Measurements from ENCODE around the gene GNA14. TPM values are rescaled to one million over a fixed set of nuclear protein-coding genes. Genes with fewer than 3 reads are reported as not detected.

The GNA14 gene
- total RNA-seq, 1 donor, result 0.72 TPM

- H3K79me2 ChIP-seq (ENCODE audit: insufficient read depth, low read length), result no peaks in the 10 kb centered on the region
- H3K9me3 ChIP-seq (ENCODE audit: low read depth, low read length), result no peaks in the 10 kb centered on the region
- no peak for TF ChIP-seq CTCF (IDR thresholded peaks at IDR 0.05; ENCODE audit: extremely low read depth, low read depth, low read length)
- no peaks in the 10 kb centered on the region for H3K36me3 ChIP-seq (ENCODE audit: insufficient read depth, low read length)
- H2AFZ ChIP-seq (ENCODE audit: low read length), result no peak overlapping the region
- H3K4me2 ChIP-seq (ENCODE audit: insufficient read depth, low read length), result no peak overlapping the region
- H3K4me3 ChIP-seq (ENCODE audit: insufficient read depth, low read length), result no peak overlapping the region
- no peak for DNase-seq (ENCODE audit: insufficient read length, low spot score, missing footprints)
- no peaks in the 10 kb centered on the region for H3K4me1 ChIP-seq (ENCODE audit: insufficient read depth, low read length)
- no peak overlapping the region for H3K27ac ChIP-seq (ENCODE audit: low read depth, low read length)
- no peaks in the 10 kb centered on the region for H4K20me1 ChIP-seq (ENCODE audit: insufficient read depth, low read length)
- H3K27me3 ChIP-seq (ENCODE audit: insufficient read depth, low read length), result peaks cover 6% of the 10 kb centered on the region
Measured at GRCh38 chr9:77562019-77562748, 85.9 kb downstream of the GNA14 start.

GRCh38 chr9:77561331-77562018 is 86.6 kb downstream of the GNA14 start:
- DNase-seq (ENCODE audit: insufficient read length, low spot score, missing footprints), result no peak
- no peak for TF ChIP-seq CTCF (IDR thresholded peaks at IDR 0.05; ENCODE audit: extremely low read depth, low read depth, low read length)
- H3K27ac ChIP-seq (ENCODE audit: low read depth, low read length), result no peak overlapping the region
- no peaks in the 10 kb centered on the region for H3K9me3 ChIP-seq (ENCODE audit: low read depth, low read length)
- no peak overlapping the region for H3K4me2 ChIP-seq (ENCODE audit: insufficient read depth, low read length)
- H3K79me2 ChIP-seq (ENCODE audit: insufficient read depth, low read length), result no peaks in the 10 kb centered on the region
- H3K27me3 ChIP-seq (ENCODE audit: insufficient read depth, low read length), result peaks cover 6% of the 10 kb centered on the region
- no peaks in the 10 kb centered on the region for H3K36me3 ChIP-seq (ENCODE audit: insufficient read depth, low read length)
- H2AFZ ChIP-seq (ENCODE audit: low read length), result no peak overlapping the region
- H3K4me1 ChIP-seq (ENCODE audit: insufficient read depth, low read length), result no peaks in the 10 kb centered on the region
- no peaks in the 10 kb centered on the region for H4K20me1 ChIP-seq (ENCODE audit: insufficient read depth, low read length)
- H3K4me3 ChIP-seq (ENCODE audit: insufficient read depth, low read length), result no peak overlapping the region

DNA sequence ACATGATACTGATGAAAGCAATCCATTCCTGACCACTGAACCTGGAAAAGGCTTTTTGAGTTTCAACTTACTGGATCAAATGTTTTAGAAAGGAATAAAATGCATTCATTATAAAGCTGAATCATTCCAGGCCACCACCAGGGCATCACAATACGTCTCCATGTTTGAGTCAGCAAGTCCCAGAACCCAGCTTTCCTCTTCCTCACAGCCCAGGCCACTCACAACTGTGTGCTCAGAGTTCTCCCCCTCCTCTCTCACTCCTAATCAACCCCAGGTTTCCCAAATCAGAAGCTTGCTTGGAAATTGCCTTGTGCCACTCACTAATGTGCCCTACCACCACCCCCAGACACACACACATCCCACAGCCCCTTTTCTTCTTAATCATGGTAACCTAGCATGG is 91.7 kb downstream of the GNA14 start:
- DNase-seq (ENCODE audit: insufficient read length, low spot score, missing footprints), result no peak
- H4K20me1 ChIP-seq (ENCODE audit: insufficient read depth, low read length), result no peaks in the 10 kb centered on the region
- H2AFZ ChIP-seq (ENCODE audit: low read length), result no peak overlapping the region
- no peaks in the 10 kb centered on the region for H3K9me3 ChIP-seq (ENCODE audit: low read depth, low read length)
- no peak overlapping the region for H3K4me3 ChIP-seq (ENCODE audit: insufficient read depth, low read length)
- no peak for TF ChIP-seq CTCF (IDR thresholded peaks at IDR 0.05; ENCODE audit: extremely low read depth, low read depth, low read length)
- H3K79me2 ChIP-seq (ENCODE audit: insufficient read depth, low read length), result no peaks in the 10 kb centered on the region
- H3K4me2 ChIP-seq (ENCODE audit: insufficient read depth, low read length), result no peak overlapping the region
- H3K36me3 ChIP-seq (ENCODE audit: insufficient read depth, low read length), result no peaks in the 10 kb centered on the region
- H3K4me1 ChIP-seq (ENCODE audit: insufficient read depth, low read length), result no peaks in the 10 kb centered on the region
- no peak overlapping the region for H3K27ac ChIP-seq (ENCODE audit: low read depth, low read length)
- H3K27me3 ChIP-seq (ENCODE audit: insufficient read depth, low read length), result peaks cover 5% of the 10 kb centered on the region

DNA sequence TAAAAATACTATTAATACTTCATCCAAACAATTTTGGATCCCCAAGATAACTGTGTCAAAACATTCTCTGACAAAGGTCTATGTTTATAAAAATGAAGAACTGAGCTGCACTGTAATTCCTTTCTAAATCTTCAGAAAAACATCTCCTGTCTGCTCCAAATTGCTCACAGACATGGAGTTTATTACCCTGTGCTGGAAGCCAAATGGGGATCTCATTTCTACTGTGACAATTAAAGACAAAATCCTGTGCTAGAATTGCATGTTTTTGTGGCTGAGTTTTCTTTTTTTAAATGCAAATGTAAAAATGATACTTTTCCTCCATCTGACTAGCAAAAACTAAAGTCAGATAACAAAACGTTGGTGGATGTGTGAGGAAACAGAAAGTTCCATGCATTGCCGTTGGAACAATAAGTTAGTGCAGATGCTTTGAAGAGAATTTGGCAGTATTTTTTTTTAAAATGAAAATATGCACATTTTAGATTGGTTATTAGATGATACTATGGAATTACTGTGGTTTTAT is 93.5 kb downstream of the GNA14 start:
- Histone ChIP-seq H3K4me2 (ENCODE audit: insufficient read depth, low read length) (no peak overlapping the region), H3K4me3 (ENCODE audit: insufficient read depth, low read length) (no peak overlapping the region)

More for the DNA sequence above, 93.5 kb downstream of the GNA14 start:
- Histone ChIP-seq H3K79me2 (ENCODE audit: insufficient read depth, low read length) (no peaks in the 10 kb centered on the region), H2AFZ (ENCODE audit: low read length) (no peak overlapping the region), H3K36me3 (ENCODE audit: insufficient read depth, low read length) (no peaks in the 10 kb centered on the region), H3K9me3 (ENCODE audit: low read depth, low read length) (no peaks in the 10 kb centered on the region), H4K20me1 (ENCODE audit: insufficient read depth, low read length) (no peaks in the 10 kb centered on the region), H3K27me3 (ENCODE audit: insufficient read depth, low read length) (peaks cover 6% of the 10 kb centered on the region), H3K4me1 (ENCODE audit: insufficient read depth, low read length) (no peaks in the 10 kb centered on the region), H3K27ac (ENCODE audit: low read depth, low read length) (no peak overlapping the region)
- no peak for DNase-seq (ENCODE audit: insufficient read length, low spot score, missing footprints)
- TF ChIP-seq CTCF (IDR thresholded peaks at IDR 0.05; ENCODE audit: extremely low read depth, low read depth, low read length), result no peak

All from osteoblast (primary cell).